Activated CD4-positive, alpha-beta memory T cell treated with anti-CD3 and anti-CD28 coated beads, Interleukin-2, amount 10 ng/mL, durations not matched to agents 7 days and 5 days (primary cell): Measurements from ENCODE around the gene ASB4. TPM values are rescaled to one million over a fixed set of nuclear protein-coding genes. Genes with fewer than 3 reads are reported as not detected.

Source experiments
- CTCF ChIA-PET: fragments of 350-600 bp; sonication (Branson Sonifier 250); formaldehyde crosslinking; loops from one replicate; lab custom pipeline; 2021; ENCODE audit warnings: antibody characterized with exemption, inconsistent platforms; lab: Charles Lee
- POLR2A ChIA-PET: fragments of 350-600 bp; sonication (Branson Sonifier 250); formaldehyde crosslinking; loops from one replicate; lab custom pipeline; 2021; ENCODE audit warnings: antibody characterized with exemption; lab: Charles Lee
- DNase-seq: peaks from one replicate; pipeline ENCODE4 v3.0.0-alpha.2; 2020
- H3K27ac Mint-ChIP-seq: one replicate; pipeline ENCODE4 v1.8.0; 2021; ENCODE audit warnings: mild to moderate bottlenecking, mixed read lengths
- H3K27me3 Mint-ChIP-seq: one replicate; pipeline ENCODE4 v1.8.0; 2021; ENCODE audit warnings: mixed read lengths
- H3K36me3 Mint-ChIP-seq: one replicate; pipeline ENCODE4 v1.8.0; 2021; ENCODE audit warnings: low read depth, mixed read lengths
- H3K4me1 Mint-ChIP-seq: one replicate; pipeline ENCODE4 v1.8.0; 2021; ENCODE audit warnings: mixed read lengths
- H3K4me3 Mint-ChIP-seq: one replicate; pipeline ENCODE4 v1.8.0; 2021; ENCODE audit warnings: mild to moderate bottlenecking, mixed read lengths
- H3K9me3 Mint-ChIP-seq: one replicate; pipeline ENCODE4 v1.8.0; 2021; ENCODE audit warnings: mixed read lengths
- total RNA-seq, 2 experiments: library from RNA; stranded (reverse); gene quantifications; one replicate each; pipeline ENCODE4 v1.2.3, GENCODE V29; 2021

Gene ASB4
- total RNA-seq, 2 experiments from 2014 or later: not detected

DNA sequence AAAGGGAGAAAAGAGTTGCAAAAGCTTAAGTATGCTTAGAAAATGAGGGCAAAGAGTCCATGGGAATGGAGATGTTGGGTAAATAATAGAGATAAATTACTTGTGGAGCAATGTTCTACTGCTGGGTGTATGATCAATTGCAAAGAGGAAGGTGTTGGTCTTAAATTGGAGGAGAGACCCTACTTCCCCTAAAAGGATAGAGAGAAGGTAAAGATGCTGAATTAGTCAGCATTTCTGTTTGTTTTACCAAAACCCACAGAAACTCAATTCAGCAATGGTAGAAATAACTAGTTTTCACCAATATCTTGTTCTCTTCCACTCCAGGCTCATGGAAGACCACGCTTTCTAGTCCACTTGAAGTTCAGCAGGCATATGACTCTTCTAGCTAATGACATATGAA, 32.1 kb downstream of the ASB4 start:
- H3K27ac Mint-ChIP-seq: no peak overlapping the region
- no peak overlapping the region for H3K4me3 Mint-ChIP-seq
- H3K9me3 Mint-ChIP-seq: no peaks in the 10 kb centered on the region
- ChIA-PET POLR2A (no interaction called here), CTCF (no interaction called here)
- DNase-seq: no peak
- H3K36me3 Mint-ChIP-seq: no peaks in the 10 kb centered on the region
- H3K27me3 Mint-ChIP-seq: peaks cover 32% of the 10 kb centered on the region
- H3K4me1 Mint-ChIP-seq: no peaks in the 10 kb centered on the region

DNA sequence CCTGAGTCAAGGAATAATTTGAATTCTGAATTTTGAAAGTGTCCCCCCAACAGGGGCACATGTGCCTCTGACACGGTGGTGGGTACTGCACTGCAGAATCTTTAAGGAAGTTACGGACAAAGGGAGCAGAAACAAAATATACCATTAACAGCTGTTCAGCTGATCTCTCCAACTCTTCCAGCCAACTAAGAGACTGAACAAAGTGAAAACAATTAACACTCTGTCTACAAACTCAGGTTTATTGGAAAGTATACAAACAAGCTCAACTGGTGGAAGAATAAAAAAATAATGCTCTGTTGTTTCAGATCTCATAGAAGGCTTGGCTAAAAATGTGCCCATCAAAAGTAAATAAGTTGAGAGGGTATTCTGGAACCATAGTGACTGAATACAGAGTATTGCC, 34.4 kb downstream of the ASB4 start:
- no peaks in the 10 kb centered on the region for H3K9me3 Mint-ChIP-seq
- no peak overlapping the region for H3K4me3 Mint-ChIP-seq
- H3K27me3 Mint-ChIP-seq: peaks cover 20% of the 10 kb centered on the region
- DNase-seq: no peak
- H3K27ac Mint-ChIP-seq: no peak overlapping the region
- no peaks in the 10 kb centered on the region for H3K4me1 Mint-ChIP-seq
- POLR2A ChIA-PET: no interaction called here
- no peaks in the 10 kb centered on the region for H3K36me3 Mint-ChIP-seq
- CTCF ChIA-PET: interaction anchor here (0.9 to 1.3 kb wide), 2 partner anchors 9 to 170 kb away, joined by 3 to 7 read pairs; no protein-coding TSS in a partner anchor

DNA sequence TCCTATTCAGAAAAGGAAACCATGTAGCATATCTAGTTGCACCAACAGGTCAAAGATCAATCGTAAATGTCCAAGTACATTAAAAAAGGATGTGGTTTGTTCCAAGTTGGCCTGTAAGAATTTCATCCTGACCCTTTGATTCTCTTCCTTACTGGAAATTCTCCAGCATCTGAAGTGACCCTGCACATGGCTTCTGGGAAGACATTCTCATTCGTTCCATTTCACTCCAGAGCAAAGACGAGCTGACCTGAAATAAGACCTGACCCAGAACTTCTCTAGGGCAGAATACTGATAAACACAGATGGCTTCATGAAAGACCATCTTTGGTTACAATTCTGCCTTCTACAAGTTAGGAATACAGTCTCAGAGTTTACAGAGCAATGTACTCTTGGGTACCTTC, 39.8 kb downstream of the ASB4 start:
- POLR2A ChIA-PET: no interaction called here
- no peak overlapping the region for H3K27ac Mint-ChIP-seq
- H3K27me3 Mint-ChIP-seq: peaks cover 20% of the 10 kb centered on the region
- CTCF ChIA-PET: interaction anchor here (3.5 kb wide), 1 partner anchor 165 kb away, joined by 17 read pairs; no protein-coding TSS in a partner anchor
- DNase-seq: no peak
- no peak overlapping the region for H3K4me3 Mint-ChIP-seq
- no peaks in the 10 kb centered on the region for H3K36me3 Mint-ChIP-seq
- H3K4me1 Mint-ChIP-seq: no peaks in the 10 kb centered on the region
- no peaks in the 10 kb centered on the region for H3K9me3 Mint-ChIP-seq

DNA sequence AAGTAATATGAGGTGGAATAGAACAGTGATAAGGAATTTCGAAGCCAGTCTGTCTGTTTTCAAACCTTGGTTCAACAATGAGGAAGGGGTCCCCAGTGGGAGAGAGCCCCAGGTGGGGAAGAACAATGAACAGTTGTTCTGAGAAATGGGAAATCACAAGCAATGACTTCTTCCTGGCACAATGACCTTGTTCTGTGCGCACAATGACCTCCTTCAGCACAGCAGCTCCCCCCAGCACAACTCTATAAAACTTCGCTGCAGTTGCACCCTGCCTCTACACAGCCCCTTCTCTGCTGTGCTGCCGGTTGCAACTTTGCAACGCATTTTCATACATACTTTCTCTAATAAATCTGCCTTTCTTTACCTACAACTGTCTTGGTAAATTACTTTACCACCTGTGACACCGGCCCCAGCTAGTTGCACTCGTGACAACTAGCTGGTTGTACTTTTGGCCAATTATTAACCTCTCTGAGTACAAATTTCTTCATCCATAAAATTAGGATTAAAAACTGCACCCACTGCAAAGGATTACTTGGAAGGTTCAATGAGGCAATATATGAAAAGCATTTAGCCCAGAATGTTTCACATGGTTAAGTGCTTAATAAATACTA, 40.5 kb downstream of the ASB4 start:
- DNase-seq: no peak
- no peaks in the 10 kb centered on the region for H3K9me3 Mint-ChIP-seq
- no peaks in the 10 kb centered on the region for H3K4me1 Mint-ChIP-seq
- H3K4me3 Mint-ChIP-seq: no peak overlapping the region
- no peaks in the 10 kb centered on the region for H3K36me3 Mint-ChIP-seq
- H3K27ac Mint-ChIP-seq: no peak overlapping the region
- ChIA-PET CTCF (interaction anchor here (0.7 to 3.5 kb wide), 6 partner anchors 10 to 345 kb away, joined by 3 to 17 read pairs (median 3); no protein-coding TSS in a partner anchor), POLR2A (no interaction called here)
- peaks cover 18% of the 10 kb centered on the region for H3K27me3 Mint-ChIP-seq

DNA sequence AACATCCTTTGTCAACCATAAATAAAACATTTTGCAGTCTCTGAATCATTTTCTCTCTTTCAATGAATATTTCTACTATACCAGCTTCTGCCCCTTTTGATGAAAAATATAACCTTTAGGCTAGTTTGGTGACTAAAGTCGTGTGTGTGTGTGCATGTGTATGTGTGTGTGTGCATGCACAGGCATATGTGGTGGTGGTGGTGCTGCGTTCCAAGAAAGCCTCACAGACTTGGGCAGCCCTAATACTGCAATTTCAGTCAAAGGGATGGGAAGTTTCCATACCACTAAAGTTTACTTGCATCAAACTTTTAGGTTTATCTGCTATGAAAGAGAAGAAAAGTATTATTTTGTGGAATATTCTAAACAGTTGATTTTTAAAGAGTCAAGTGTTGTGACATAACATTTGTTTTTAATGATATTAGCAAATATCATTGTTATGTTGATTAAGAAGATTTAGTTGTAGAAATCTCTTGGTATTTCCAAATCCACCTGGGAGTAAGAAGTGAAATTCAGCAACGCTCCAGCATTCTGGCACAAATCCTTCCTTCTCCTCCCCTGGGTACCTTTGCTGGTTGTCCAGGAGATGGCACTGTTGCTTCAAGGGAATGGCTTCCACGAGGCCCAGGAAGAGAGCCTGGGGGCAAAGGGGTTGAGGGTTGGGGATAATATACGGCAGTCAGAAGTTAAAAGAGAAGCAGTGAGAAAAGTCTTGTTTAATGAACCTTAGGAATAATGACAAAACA, 41.5 kb downstream of the ASB4 start:
- no peaks in the 10 kb centered on the region for H3K36me3 Mint-ChIP-seq
- no peak overlapping the region for H3K4me3 Mint-ChIP-seq
- peak; percentile 18 for DNase-seq
- no peak overlapping the region for H3K27ac Mint-ChIP-seq
- CTCF ChIA-PET: interaction anchor here (0.7 to 3.5 kb wide), 6 partner anchors 11 to 344 kb away, joined by 3 to 17 read pairs (median 3); no protein-coding TSS in a partner anchor
- H3K4me1 Mint-ChIP-seq: no peaks in the 10 kb centered on the region
- H3K27me3 Mint-ChIP-seq: peaks cover 18% of the 10 kb centered on the region
- POLR2A ChIA-PET: no interaction called here
- H3K9me3 Mint-ChIP-seq: no peaks in the 10 kb centered on the region

DNA sequence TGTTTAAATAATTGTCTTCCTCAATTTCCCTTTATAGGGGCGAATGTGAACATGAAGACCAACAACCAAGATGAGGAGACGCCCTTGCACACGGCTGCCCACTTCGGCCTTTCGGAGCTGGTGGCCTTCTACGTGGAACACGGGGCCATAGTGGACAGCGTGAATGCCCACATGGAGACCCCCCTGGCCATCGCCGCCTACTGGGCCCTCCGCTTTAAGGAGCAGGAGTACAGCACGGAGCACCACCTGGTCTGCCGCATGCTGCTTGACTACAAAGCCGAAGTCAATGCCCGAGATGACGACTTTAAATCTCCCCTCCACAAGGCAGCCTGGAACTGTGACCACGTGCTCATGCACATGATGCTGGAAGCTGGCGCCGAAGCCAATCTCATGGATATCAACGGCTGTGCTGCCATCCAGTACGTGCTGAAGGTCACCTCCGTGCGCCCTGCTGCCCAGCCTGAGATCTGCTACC, 42.1 kb downstream of the ASB4 start:
- POLR2A ChIA-PET: no interaction called here
- Mint-ChIP-seq H3K4me1 (no peaks in the 10 kb centered on the region), H3K27me3 (peaks cover 15% of the 10 kb centered on the region), H3K4me3 (no peak overlapping the region), H3K9me3 (no peaks in the 10 kb centered on the region), H3K27ac (no peak overlapping the region), H3K36me3 (no peaks in the 10 kb centered on the region)
- CTCF ChIA-PET: interaction anchor here (1.0 to 2.6 kb wide), 4 partner anchors 12 to 162 kb away, joined by 3 to 17 read pairs (median 8); no protein-coding TSS in a partner anchor
- DNase-seq: no peak

DNA sequence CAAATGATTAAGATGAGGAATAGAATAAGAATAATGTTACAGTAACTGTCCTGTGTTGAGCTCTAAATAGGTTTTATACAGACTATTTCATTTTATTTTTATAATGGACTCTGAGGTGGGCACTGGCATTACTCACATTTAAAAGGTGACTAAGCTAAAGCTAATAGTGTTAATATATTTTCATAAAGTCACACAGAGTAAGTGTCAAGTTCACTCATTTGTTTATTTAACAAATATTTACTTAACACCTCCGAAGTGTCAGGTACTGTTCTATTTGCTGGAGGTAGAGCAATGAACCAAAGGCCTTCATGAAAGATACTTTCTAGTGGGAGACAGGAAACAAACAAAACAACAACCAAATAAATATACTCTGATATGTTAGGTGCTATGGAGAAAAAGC, 44.0 kb downstream of the ASB4 start:
- Mint-ChIP-seq H3K27ac (no peak overlapping the region), H3K27me3 (peaks cover 19% of the 10 kb centered on the region), H3K4me3 (no peak overlapping the region), H3K36me3 (no peaks in the 10 kb centered on the region), H3K4me1 (no peaks in the 10 kb centered on the region), H3K9me3 (no peaks in the 10 kb centered on the region)
- POLR2A ChIA-PET: no interaction called here
- no peak for DNase-seq
- CTCF ChIA-PET: interaction anchor here (0.6 to 2.6 kb wide), 3 partner anchors 18 to 360 kb away, joined by 3 to 17 read pairs (median 13); no protein-coding TSS in a partner anchor

DNA sequence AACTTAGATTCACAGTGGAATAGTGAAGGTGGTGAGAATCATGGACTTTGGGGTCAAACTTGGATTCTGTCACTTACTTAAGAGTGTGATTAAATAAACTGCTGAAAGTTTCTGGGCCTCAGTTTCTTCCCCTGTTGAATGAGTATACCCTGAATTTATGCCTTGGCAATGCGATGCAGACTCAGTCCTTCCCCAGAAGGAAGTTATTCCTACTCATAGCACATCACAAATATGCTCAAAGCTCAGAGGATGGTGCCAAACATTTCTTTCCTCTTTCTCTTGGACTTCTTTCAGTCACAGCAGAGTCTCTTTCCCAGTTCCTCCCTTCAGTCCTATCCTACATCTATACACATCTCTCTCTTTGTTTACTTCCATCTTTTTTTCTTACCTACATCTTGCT, 45.1 kb downstream of the ASB4 start:
- H3K36me3 Mint-ChIP-seq: no peaks in the 10 kb centered on the region
- POLR2A ChIA-PET: no interaction called here

DNA sequence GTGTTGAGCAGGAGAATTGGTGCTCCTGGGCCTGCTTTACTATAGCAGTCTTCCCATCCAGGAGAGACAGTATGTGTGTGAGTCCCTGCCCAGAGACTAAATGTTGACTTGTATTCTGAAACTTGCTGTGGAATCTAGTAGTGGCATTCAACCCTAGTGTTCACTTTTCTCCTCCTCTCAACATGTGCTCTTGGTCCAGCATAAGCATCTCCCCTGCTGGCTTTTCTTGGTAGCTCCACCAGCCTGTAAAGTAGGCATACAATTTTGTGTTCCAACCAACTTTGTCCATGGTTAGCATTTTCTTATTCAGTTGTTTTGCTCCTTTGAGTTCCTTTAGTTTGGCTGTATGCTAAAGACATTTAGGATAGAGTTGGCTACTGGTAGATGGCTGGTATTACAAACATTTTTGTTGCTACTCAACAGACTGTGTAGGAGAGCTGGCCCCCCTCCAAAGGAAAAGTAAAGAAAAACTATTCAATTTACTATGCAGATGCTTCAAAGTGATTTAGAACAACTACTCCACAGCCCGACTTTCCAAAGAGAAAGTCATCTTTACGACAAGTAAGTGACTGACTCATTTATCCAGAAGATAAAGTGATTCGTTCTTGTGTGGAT, 46.0 kb downstream of the ASB4 start:
- no peaks in the 10 kb centered on the region for H3K36me3 Mint-ChIP-seq
- no peaks in the 10 kb centered on the region for H3K9me3 Mint-ChIP-seq
- CTCF ChIA-PET: no interaction called here
- H3K27ac Mint-ChIP-seq: no peak overlapping the region
- peaks cover 23% of the 10 kb centered on the region for H3K27me3 Mint-ChIP-seq
- POLR2A ChIA-PET: no interaction called here
- no peak for DNase-seq
- H3K4me3 Mint-ChIP-seq: no peak overlapping the region
- no peaks in the 10 kb centered on the region for H3K4me1 Mint-ChIP-seq

More for the DNA sequence above, 45.1 kb downstream of the ASB4 start:
- Mint-ChIP-seq H3K4me1 (no peaks in the 10 kb centered on the region), H3K27me3 (peaks cover 22% of the 10 kb centered on the region), H3K9me3 (no peaks in the 10 kb centered on the region), H3K4me3 (no peak overlapping the region), H3K27ac (no peak overlapping the region)
- DNase-seq: no peak
- CTCF ChIA-PET: no interaction called here

DNA sequence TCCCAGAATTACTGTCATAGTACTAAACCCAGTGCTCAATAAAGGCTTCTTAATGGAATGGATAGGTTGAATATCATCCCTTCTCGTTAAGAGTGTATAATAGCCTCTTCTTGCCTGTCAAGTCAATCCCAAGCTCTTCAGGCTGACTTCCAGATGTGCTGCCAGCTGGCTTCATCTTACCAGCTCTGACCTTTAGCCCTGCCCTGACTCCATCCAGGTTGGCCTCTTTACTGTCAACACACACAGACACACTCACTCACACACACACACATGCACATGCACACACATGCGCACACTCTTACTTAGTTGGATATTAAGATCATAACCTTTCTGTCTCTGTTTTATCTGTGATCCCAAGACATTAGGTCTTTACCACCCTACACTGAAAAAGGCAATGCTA, 49.1 kb downstream of the ASB4 start:
- Mint-ChIP-seq H3K9me3 (no peaks in the 10 kb centered on the region), H3K36me3 (no peaks in the 10 kb centered on the region), H3K4me1 (no peaks in the 10 kb centered on the region), H3K4me3 (no peak overlapping the region), H3K27ac (no peak overlapping the region), H3K27me3 (peaks cover 34% of the 10 kb centered on the region)
- CTCF ChIA-PET: no interaction called here
- POLR2A ChIA-PET: no interaction called here
- DNase-seq: no peak

DNA sequence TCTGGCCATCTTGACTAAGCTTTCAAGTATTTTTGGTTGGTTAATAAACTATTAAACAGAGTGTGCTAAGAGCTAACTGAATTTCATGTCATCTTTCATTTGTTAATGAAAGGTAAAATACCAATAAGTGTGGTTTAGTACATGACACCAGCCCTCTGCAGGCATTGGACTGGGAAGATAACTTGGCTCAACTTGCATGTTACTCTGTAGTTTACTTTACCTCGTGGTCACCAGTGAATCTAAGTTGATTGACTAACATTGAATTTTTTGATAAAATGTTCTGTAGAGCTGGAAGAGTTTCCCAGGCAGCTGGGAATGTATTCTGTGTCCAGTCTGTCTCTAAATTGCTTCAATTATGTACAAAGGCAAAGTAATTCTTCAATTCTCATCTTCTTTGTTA, 49.9 kb downstream of the ASB4 start:
- Mint-ChIP-seq H3K4me1 (no peaks in the 10 kb centered on the region), H3K27me3 (peaks cover 40% of the 10 kb centered on the region), H3K36me3 (no peaks in the 10 kb centered on the region), H3K4me3 (no peak overlapping the region), H3K9me3 (no peaks in the 10 kb centered on the region), H3K27ac (no peak overlapping the region)
- ChIA-PET POLR2A (no interaction called here), CTCF (no interaction called here)
- no peak for DNase-seq

DNA sequence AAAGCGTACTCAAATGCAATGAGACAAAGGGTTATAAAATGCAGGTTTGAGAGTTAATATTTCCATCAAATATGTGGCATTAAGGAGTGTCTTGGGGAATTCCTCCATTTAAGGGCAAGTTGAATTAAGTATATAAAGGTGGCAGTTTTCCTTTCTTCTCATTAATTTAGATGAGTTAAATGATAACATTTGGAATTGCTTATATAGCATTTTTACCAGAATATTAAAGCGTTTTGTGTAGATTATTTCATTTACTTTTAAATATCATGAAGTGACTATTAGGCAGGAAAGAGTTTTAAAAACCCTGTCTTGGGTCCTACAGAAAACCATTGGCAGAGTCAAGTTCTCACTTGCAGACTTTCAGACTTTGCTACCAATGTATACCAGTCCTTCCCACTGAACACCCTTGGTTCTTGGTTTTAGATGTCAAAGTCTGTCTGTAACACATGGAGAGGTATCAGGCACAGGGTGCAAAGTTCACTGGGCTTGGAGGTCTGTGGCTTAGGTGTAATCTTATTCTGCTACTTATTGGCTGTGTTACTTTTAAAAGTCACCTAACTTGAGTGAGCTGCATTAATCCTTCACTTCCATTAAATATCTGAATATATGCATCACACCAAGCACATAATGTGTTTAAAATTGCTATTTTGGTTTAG, 51.0 kb downstream of the ASB4 start:
- no peaks in the 10 kb centered on the region for H3K4me1 Mint-ChIP-seq
- ChIA-PET CTCF (no interaction called here), POLR2A (no interaction called here)
- no peaks in the 10 kb centered on the region for H3K36me3 Mint-ChIP-seq
- H3K27ac Mint-ChIP-seq: no peak overlapping the region
- DNase-seq: no peak
- no peaks in the 10 kb centered on the region for H3K9me3 Mint-ChIP-seq
- no peak overlapping the region for H3K4me3 Mint-ChIP-seq
- H3K27me3 Mint-ChIP-seq: peaks cover 43% of the 10 kb centered on the region

DNA sequence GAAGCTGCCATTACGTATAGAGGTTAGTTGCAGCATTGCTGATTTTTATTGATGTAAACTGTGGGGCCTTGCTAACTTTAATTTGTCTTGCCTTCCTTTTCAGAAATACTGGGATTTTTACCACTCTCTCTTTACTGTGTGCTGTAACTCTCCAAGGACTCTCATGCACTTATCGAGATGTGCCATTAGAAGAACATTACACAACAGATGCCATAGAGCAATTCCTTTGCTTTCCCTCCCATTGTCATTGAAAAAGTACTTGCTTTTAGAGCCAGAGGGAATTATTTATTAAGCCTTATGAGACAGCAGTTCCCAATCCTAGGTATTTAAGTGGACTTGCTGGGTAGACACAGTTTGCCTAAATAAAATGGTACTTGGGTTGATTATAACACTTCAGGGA, 51.7 kb downstream of the ASB4 start:
- H3K4me1 Mint-ChIP-seq: no peaks in the 10 kb centered on the region
- ChIA-PET CTCF (no interaction called here), POLR2A (no interaction called here)
- peaks cover 43% of the 10 kb centered on the region for H3K27me3 Mint-ChIP-seq
- no peaks in the 10 kb centered on the region for H3K9me3 Mint-ChIP-seq
- H3K27ac Mint-ChIP-seq: no peak overlapping the region
- no peak overlapping the region for H3K4me3 Mint-ChIP-seq
- DNase-seq: no peak
- H3K36me3 Mint-ChIP-seq: no peaks in the 10 kb centered on the region
